HS-27A (cell line): Measurements from ENCODE around the gene PFN3.
"Not testable (repeated sequence)": the region's sequence is repeated elsewhere in the genome, so short reads cannot be mapped to it uniquely, and the experiment has no call there.

Source experiments
- DNase-seq: peaks from one replicate; pipeline ENCODE4 v3.0.0-alpha.2; 2012; ENCODE audit warnings: low read depth, missing footprints

The PFN3 gene

DNA sequence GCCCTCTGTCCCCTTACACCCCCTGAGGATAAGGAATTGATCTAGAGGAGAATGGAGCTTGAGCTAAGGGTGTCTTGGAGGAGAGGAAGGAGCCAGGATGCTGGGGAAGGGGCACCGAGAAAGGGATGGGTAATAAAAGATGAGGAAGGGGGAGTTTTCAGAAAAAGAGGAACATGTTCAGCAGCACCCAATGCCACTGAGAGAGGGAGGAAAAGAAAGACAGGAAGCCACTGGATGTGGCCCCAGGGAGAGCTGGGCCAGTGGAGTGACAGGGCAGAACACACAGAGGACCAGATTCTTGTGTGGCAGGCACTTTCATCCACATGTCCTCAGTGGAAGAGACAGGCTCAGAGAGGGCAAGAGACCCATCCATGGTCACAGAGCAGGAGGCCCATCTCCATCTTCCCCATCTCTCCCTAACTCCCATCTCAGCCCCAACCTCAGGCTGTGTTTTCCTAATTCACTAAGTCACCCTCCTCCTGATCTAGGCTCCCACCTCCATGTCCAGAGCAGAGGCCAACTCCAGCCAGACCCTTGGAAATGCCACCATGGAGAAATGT, 7.2 kb downstream of the PFN3 start:
- DNase-seq, result no peak

GRCh38 chr5:177392765-177393164, 7.7 kb downstream of the PFN3 start:
- DNase-seq, result no peak

GRCh38 chr5:177390363-177391300, 9.8 kb downstream of the PFN3 start:
- DNase-seq, result peak; percentile 24

DNA sequence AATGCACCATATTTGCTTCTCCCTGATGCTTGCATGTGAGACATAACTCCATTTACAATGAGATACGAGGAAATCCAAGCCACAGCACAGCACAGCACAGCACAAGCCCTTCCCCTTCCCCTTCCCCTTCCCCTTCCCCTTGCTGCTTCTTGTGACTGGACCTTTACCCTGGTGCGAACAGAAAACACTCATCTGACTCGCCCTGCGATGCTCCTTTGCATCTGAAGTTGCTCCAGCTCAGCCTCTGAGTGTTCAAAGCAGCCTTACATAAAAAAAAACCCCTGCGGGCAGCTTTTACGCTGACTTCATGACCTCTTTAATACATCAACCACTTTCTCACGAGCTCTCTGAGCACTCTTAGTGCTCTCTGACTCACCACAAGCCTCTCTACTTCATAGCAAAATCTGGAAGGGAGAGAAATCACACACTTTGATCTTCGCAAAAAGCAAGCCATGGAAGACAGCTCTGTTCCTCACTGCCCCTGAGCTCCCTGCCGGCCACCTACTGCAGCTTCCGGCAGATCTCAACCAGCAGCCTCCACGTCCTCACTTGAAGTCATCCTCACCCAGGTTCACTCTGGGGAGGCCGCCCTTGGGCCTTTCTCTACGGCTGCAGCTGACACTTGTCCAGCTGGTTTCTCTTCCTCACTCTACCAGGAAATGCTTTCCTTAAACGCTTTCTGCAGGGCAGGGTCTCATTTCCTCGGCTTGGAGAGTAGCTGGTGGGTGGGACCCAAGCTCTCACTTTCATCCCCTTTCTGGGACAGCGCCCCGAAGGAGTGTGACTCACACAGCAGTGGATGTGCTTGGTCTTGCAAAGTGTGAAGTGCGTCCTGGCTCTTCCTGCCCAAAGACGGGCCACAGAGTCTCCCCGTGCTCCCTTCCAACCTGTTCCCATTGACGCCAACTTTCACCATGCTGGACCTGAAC, 11.0 kb downstream of the PFN3 start:
- peak; percentile 7 for DNase-seq

DNA sequence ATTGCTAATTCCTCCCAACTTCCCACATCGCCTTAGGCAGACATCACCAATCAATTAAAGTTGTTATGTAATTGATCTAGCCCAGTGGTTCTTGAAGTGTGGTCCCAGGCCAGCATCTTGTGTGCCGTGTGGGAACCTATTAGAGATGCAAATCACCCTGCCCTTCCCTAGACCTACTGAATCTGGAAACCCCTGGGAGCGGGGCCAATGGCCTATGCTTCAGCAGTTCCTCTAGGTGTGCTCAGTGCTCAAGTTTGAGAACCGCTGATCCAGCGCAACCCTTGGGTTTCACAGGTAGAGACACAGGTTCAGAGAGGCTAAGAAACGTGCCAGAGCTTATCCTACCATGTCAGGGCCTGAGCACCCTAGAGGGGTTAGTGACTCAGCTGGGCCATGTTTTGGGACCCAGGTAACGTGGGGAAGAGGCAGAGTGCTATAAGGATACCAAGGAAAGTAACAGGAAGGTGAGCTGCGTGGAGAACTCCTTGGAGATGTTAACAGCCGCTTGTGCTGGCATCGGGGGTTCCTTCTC, 11.9 kb downstream of the PFN3 start:
- no peak for DNase-seq

DNA sequence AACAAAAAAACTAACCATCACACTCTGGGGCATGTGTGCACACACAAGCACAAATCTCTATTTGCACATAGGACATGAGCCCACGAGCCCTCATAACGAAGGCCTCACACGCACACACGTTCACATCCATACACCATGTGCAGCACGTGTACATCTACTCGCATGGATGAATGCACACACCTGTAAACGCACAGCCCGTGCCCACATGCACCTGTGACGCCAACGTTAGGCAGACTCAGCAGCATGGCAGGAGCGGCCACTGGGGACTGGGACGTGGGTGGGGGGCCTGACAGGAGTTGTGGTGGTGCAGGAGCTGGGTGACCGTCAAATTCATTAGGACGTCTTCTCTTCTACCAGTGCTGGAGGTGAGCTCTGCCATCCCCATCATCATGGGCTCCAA, 13.1 kb downstream of the PFN3 start:
- no peak for DNase-seq

- no peak for DNase-seq
Measured at GRCh38 chr5:177386542-177386941, 13.9 kb downstream of the PFN3 start.

- DNase-seq, result no peak
Measured at GRCh38 chr5:177385720-177386119, 14.7 kb downstream of the PFN3 start.

DNA sequence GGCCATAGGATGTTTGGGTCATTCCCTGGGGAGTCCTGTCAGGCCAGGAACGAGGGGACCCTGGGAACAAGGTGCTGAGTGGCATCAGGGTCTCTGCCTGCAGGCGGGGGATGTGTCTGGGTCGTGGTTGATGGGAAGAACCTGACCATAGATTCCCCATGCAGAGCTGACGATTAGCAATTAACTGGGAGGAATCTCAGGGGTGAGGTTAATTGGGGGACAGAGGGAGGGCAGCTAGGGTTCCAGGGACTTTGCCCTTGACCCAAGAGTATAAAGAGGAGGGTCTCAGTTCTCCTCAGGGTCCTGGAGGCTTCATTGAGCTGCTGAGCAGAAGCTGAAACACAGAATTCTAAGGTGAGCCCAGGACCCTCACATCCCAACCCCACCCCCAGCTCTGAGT, 16.3 kb downstream of the PFN3 start, which contains the start of gene SLC34A1:
Gene SLC34A1 (plus strand): TSS at position 301 of the 400 bp plus-strand sequence. CDS start 1,308 bp downstream, outside the sequence.
- no peak for DNase-seq

- DNase-seq, result no peak
Measured at GRCh38 chr5:177383181-177383580, 17.3 kb downstream of the PFN3 start.

DNA sequence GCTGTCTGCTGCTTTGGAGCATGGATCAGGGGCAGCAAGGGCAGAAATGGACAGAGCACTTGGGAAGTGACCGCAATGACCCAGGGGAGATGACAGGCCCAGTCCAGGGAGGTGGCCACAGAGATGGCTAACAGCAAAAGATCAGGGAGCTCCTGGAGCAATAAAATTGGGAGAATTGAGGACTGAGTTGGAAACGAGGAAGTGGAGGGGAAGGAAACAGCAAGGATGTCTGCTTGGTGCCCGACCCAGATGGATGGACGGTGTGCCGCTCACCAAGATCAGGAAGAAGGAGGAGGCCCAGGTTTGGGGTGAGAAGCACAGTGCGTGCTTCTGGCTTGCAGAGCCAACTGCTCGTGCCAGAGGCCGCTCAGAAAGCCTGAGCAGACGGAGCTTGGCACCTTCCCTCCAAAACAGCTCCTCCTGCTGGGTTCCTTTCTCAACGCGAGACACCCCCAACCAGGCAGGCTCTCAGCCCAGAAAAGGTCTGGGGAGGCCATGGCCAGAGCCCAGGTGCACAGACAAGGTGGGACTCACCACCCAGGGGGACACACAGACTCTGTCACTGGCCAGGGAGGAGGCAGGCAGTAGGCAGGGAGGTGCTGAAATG, 17.9 kb downstream of the PFN3 start:
- DNase-seq, result no peak

DNA sequence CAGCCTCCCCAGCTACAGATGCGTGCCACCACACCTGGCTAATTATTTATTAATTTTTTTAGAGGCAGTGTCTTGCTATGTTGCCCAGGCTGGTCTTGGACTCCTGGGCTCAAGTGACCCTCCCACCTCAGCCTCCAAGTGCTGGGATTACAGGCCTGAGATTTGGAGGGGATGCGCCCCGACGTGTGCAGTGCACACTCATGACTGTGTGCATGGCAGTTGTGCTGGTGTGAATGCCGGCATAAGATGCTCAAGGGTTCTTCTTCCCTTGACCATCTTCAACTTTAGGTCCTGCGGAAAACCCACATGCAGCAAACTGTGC, 19.7 kb downstream of the PFN3 start:
- no peak for DNase-seq

- DNase-seq, result no peak
Measured at GRCh38 chr5:177378884-177379883, 21.3 kb downstream of the PFN3 start.

DNA sequence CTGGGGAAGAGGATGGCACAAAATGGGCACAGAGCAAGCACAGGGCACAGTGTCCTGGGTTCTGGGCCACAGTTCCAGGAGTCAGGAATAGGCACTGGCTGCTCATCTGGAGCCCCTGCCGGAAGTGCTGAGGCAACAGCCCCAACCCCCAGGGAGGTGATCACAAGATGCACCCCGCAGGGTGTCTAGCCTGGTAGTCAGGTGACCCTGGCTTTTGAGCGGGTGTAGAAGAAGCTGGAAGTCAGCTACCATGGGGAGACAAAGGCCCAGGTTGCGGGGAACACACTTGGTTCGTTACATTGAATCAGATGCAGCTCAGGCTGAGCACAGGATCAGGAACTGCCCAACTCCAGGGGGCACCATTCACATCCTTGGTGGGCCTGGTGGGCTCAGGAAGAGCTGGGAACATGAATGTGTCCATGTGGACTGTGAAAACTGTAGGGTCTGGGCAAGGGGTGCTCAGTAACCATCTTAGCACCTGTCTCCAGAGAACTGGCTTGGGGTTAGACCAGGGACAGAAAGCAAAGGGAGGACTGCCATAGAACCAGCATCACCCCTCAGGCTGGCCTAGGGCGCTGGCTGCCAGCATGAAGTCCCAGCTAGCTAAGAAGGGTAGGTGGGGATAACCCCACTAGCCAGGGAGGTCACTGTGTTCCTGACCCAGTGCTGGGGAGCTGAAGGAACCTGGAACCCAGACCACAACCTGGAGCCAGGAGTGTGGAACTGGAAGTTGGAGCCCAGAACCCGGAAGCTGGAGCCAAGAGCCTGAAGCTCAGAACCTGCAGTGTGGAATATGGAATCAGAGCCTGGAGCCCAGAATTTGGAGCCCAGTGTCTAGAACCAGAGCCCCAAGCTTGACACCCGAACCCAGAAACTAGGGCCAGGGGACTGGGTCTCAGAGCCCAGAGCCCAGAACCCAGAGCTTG, 22.3 kb downstream of the PFN3 start:
- no peak for DNase-seq

- no peak for DNase-seq
Measured at GRCh38 chr5:177376107-177376506, 24.4 kb downstream of the PFN3 start.

GRCh38 chr5:177375516-177375915, 24.9 kb downstream of the PFN3 start:
- not testable (repeated sequence) for DNase-seq

GRCh38 chr5:177374211-177374610, 26.2 kb downstream of the PFN3 start:
- no peak for DNase-seq

DNA sequence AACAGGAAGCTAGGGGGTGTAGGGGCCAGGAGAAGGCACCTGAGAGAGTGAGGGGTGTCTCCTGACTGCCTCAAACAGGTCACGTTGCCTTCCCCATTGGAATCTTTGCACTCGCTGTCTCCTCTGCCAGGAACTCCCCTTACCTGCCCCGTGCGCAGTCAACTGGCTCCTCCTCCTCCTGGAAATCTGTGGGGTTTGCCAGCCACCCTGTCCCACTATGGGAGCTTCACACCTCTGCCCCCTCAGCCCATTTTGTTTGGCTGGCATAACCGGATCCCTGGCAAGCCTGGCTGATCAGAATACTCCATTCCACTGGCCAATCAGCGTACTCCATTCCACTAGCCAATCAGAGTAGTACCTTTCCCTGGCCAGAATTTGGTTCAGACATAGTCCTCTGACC, 26.7 kb downstream of the PFN3 start:
- DNase-seq, result no peak

GRCh38 chr5:177372910-177373309, 27.6 kb downstream of the PFN3 start:
- DNase-seq, result no peak
